HG03565 (cell line): ENCODE results near the gene PACS2.
"Not testable (repeated sequence)": the region's sequence is repeated elsewhere in the genome, so short reads cannot be mapped to it uniquely, and the experiment has no call there.

Source experiments
- ATAC-seq: cut with Tn5 transposase; IDR thresholded peaks from one replicate; pipeline ENCODE4 v1.9.1; 2021; ENCODE audit warnings: mild to moderate bottlenecking, moderate library complexity; ENCODE audit not compliant: unreplicated experiment

Gene PACS2

DNA sequence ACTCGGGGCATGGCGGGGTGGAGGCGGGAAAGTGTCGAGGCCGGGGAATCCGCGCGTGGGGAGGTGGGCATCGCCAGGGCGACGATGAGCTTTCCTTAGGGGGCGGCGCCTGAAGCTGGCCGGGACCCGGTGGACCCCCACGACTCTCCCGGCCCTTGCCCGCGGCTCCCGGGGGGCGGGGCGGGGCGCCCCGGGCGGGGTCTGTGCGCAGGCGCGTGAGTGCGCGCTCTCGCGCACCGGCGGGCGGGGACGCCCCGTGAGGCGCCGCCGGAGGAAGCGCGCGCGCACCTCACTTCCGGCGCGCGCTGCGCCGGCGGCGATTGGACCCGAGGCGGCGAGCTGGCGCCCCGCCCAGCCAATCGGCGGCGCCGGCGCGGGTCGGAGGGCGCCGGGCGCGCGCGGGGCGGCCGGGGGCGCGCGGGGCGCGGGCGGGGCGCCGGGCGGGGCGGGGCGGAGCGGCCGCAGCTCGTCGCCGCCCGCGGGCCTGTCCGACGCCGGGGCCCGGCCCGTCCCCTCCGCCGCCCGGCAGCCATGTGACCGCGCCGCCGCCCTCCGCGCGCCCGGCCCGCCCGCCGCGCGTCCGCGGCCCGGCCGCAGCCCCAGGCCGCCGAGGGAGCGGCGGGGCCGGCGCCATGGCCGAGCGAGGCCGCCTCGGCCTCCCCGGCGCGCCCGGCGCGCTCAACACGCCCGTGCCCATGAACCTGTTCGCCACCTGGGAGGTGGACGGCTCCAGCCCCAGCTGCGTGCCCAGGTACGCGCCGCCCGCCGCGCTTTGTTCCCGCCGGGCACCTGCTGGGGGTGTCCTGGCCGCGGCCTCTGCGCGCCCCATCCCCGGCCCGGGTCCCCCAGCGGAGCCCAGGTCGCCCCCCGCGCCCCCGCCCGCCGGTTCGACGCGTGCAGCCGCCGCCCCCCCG is at the start of gene PACS2:
Gene PACS2, plus strand, starts transcription at position 462 of the 914 bp plus-strand sequence. Its CDS starts 171 bp downstream, at position 633.
- ATAC-seq = peak; percentile 71

DNA sequence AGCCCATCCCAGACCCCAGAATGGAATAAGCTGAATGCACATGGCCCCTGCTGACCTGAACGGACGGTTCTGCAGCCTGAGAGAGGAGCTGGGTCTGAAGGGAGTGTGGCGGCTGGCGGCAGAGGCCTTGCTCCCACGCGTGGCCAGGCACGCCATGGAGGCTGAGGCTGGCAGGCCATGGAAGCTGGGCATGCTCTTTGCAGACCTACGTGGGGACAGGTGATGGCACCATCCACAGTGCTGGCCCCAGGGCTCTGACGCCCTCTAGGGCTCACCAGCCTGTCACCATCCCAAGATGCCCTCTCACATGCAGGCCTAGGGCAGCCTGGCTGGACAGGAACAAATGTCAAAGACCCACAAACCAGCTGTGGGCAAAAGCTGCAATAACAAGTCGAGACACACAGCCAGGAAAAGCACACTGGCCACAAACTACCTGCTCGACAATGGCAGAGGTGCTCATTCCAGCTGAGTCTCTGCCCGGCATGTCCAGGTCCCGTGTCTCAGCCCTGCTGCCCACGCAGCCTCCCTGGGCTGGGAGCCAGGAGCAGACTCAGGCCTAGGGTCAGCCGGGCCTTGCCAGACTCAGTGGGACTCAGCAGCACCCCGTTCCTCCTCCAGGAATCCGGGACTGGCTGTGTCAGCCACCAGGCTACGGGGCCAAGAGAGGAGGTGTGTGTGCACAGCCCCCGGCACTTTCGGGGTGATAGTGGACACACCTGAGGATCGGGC is 46.6 kb upstream of the PACS2 start:
- no peak for ATAC-seq

DNA sequence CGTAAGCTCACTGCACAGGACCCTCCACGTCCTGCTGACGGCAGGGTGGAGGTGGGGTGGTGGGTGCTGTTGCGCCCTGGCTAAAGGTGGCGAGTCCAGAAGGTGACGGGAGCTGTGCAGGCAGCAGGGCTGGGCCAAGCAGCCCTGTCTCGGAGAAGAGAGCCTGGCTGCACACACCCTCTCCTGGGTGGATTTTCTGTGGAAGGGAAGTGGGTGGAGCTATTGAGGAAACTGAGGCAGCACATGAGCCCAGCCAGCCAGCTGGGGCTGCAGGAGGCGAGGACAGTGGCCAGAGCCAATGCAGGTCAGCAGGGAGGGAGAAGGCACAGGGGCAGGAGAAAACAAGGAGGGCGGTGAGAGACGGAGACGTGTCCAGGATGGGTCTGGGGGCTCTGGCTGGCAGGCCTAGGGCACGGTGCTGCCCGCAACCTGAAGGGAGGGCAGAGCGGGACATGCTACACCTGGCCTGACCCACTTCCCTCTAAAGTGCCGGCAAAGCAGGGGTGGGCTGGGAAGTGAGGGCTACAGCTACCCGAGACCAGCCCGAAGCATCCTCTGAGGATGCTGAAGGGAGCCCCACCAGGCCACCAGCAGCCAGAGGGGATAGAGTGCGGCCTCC is 45.7 kb upstream of the PACS2 start:
- ATAC-seq = no peak

DNA sequence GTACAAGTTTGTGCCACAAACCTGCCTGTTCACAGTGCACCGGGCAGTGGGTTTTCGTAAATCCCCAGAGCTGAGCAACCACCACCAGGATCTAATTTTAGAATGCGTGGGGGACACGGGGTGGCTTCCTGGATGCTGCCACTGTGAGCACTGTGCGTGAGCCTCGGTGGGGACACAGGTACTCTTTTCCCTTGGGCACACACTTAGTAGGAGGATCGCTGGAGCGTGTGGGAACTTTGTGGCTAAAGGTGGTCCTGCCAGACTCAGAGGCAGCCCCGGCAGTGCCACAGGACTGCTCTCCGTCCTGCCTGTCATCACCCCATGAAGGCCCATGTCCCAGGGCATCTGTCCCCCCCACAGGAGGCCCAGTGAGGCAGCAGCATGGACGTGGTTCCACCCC is 45.1 kb upstream of the PACS2 start:
- no peak for ATAC-seq

DNA sequence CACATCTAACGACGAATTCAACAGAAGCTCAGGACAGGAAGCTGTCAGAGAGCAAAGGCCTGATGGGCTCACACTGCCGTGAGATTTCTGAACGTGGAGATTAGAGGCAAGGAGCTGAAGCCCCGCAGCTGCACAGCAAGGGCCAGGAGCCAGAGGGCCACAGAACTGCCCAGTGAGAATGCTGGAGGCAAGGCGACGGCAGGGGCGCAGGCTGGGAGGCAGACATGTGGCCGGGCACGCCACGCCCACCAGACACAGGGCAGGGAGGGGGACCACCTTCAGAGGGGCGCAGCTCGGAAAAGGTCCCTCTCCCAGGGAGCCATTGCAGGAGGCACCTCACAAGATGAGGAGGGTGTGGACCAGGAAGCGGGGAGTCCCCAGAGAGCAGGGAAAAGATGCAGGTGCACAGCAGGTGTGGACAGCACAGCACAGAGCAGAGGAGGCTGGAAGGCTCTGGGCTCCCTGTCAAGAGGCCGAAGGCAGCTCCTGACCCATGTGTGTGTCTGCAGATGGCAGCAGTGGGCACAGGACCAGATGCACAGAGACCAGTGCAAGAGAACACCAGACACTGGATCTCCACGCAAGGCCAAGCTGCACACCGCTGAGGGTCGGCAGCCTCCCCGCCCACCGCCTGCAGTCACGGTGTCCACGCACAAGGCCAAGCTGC is 43.2 kb upstream of the PACS2 start:
- ATAC-seq = no peak

DNA sequence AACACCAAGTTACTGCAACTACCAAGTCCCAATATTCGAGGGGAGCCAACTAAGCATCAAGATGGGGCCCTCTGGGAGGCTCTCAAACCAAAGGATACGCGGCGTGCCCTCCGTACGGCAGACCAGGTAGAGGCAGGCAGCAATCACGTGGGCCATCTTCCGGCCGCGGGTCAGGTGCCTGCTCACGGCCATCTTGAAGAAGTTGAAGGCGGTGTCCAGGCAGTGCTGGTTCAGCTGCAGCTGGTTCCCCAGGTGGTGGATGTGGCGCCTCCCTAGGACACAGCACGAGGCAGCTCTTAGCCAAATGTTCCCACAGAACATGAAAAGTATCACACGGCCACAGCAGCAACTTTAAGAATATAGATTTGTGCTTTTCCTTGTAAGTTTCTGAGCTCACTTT is 41.9 kb upstream of the PACS2 start:
- no peak for ATAC-seq

DNA sequence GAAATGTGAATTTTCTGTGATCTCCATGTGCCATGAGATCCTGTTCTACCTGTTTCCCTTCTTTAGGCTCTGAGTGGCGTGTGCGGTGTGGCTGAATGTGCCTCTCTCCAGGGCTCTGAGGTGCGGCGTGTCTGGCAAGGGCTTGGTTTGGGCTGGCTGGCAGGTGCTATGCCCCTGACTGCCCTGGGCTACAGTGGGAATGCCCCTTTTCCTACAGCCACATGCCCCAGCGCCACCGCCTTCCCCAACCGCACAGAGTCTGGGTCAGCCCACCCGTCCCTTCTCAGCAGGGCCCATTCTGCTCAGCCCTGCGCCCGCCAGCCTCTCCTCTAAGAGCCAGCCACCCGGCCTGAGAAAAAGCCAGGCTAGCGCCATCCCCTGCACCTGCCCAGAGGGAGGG is 41.5 kb upstream of the PACS2 start:
- ATAC-seq = no peak

DNA sequence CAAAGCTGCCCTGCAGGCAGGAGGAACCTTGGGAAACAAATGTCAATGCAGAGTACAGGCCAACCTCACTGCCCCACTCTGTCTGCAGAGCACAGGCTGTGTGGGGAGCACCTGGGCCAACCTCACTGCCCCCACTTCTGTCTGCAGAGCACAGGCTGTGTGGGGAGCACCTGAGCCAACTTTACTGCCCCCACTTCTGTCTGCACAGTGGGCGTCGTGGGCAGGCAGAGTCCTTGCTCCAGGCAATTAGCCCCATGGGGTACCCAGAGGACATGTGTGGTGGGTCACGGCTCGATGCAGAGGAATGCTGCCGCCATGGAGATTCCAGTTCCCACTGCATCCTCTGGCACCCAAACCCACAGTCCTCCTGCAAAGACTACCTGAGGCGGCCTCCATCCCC is 39.9 kb upstream of the PACS2 start:
- no peak for ATAC-seq

DNA sequence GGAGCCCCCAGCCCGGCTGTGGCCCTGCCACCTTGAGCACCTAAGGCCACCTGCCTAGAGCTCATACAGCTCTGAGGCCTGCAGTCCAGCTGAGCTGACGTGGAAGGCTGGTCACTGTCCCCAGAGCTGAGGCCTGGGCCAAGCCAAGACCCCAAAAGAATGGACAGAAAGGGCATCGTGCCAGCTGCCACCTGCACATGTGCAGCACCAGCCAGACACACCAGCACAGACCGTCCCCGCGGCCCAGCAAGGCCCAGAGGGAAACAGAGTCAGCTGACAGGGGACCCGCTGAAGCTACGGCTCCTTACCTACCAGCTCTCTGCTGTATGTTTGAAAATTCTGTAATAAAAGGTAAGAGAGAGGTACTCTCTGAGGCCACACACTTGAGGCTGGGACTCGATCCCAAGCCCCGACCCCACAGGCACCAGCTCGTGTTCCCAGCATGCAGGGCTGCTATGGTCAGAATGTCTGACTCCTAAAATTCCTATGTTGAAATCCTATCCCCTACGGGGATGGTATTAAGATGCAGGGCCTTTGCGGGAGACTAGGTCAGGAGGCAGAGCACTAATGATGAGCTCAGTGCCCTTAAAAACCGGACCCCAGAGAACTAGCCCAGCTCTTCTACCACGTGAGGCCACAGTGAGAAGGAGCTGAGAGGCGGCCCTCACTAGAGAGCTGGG is 39.1 kb upstream of the PACS2 start:
- no peak for ATAC-seq

DNA sequence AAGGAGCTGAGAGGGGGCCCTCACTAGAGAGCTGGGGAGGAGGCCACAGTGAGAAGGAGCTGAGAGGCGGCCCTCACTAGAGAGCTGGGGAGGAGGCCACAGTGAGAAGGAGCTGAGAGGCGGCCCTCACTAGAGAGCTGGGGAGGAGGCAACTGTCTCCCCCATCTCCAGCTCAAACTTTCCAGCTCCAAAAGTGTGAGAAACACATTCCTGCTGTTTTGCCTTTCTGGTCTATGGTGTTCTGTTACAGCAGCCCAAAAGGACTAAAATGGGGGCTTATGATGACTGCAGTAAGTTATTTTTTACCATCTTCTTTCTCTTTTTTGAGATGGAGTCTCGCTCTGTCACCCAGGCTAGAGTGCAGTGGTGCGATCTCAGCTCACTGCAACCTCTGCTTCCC is 37.1 kb upstream of the PACS2 start:
- not testable (repeated sequence) for ATAC-seq

DNA sequence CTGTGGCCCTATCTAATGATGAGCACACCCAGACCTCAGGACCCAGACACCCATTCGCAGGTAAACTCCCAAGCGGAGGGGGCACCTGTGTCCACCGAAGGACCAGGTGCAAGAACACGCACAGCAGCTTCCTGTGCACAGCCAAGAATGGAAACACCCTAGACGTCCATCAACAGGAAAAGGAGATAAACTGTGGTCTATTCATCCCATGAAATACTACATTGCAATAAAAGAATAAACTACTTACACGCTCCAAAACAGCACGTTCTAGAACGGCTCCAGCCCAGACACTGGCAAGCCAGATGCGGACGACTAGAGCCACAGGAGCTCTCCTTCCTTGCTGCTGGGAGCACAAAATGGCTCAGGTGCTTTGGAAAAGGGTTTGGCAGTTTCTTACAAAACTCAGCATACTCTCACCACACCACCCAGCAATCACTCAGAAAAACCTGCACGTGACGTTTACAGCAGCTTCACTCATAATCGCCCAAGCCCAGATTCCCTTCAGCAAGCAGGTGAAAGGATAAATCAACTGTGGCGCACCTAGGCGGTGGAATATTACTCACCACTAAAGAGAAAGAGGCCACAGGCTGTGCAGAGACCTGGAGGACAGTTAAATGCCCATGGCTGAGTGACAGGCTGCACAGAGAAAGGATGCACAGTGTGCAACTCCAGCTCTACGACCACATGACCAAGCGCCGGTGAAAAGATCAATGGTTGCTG is 34.7 kb upstream of the PACS2 start:
- no peak for ATAC-seq

DNA sequence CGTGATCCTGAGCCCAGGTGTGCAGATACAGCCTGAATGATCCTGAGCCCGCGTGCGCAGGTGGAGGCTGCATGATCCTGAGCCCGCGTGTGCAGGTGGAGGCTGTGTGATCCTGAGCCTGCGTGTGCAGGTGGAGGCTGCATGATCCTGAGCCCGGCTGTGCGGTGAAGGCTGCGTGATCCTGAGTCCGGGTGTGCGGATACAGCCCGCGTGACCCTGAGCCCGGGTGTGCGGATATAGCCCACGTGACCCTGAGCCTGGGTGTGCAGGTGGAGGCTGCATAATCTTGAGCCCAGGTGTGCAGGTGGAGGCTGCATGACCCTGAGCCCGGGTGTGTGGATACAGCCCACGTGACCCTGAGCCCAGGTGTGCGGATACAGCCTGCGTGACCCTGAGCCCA is 34.0 kb upstream of the PACS2 start:
- ATAC-seq = no peak

DNA sequence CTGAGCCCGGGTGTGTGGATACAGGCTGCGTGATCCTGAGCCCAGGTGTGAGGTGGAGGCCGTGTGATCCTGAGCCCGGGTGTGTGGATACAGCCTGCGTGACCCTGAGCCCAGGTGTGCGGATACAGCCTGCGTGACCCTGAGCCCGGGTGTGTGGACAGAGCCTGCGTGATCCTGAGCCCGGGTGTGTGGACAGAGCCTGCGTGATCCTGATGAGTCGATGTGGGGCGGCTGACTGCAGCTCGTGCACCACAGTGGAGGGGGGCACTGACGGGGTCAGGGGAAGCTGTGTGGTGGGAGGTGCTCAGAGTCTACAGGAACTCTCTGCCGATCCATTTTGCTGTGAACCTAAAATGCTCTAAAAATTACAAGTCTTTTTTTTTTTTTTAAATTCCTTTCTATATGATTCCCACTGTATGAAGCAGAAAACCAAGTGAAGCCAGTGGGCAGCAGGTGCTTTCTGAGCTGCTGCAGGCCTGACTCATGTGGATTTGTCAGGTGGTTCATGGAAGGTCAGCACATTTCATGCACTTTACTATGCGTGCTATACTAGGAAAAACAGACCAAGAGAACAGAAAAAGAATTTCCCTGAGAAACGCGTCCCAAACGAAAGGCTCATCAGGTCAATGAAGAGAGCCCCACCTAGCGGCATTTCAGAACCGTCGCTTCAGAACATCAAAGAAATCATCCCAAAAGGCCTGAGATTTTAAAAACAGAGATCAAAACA is 33.0 kb upstream of the PACS2 start:
- no peak for ATAC-seq

DNA sequence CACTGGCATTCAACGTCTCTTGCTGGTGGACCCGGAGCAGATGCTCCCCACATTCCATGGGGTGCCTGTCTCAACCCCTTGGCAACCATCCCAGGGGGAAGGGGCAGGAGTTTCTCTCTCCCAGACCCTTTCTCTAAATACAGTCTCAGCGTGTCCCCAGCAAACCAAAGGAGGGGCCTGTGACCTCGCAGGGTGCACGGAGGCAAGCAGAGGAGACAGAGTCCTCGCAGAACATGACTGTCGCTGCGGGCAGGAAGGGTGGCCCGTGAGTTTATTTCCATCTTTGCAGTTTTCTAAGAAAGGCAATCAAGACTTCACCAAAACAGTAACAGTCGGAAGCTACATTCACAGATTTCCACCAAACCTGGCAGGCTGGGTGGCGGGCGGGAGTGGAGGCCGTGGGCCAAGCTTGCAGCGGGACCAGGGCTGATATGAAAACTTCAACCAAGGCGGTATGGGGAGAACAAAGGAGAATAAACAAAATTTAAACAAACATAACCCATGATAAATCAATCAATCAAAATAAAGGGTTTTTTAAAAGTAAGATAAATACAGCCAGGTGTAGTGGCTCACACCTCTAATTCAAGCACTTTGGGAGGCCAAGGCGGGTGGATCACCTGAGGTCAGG is 32.3 kb upstream of the PACS2 start:
- ATAC-seq = no peak

DNA sequence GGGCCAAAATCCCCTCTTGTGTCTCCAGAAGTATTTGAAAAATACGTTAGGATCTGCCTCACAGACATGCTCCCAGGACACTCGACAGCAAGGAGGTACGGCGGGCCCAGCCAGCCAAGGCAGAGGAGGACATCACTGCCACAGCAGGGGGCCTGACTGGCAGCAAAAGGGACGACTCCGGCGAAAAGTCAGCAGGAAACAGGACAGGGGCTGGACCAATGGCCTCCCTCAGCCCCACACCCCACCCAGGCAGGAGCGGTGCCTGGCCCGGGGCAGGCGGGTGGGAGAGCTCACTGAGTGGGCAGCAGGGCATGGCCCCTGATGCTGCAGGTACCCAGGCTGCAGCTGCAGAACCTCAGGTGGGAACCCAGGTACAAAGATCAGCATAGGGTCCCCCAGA is 31.5 kb upstream of the PACS2 start:
- no peak for ATAC-seq

DNA sequence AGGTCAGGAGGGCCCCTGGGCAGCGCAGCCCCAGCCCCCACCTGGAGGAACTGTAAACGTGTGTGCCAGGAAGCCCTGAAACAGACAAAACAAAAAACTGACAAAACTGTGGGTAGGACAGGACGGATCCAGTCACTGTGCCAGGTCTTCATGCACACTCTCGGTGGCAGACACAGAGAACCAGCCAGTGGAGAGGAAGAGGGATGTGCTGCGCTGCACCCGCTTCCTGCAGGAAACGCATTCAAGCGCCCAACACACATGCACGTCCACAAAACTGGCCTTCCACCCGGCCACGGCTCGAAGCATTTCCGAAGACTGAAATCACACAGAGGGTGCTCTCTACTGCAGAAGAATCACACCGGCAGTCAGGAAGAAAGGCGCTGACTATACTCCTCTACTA is 30.6 kb upstream of the PACS2 start:
- ATAC-seq = no peak

DNA sequence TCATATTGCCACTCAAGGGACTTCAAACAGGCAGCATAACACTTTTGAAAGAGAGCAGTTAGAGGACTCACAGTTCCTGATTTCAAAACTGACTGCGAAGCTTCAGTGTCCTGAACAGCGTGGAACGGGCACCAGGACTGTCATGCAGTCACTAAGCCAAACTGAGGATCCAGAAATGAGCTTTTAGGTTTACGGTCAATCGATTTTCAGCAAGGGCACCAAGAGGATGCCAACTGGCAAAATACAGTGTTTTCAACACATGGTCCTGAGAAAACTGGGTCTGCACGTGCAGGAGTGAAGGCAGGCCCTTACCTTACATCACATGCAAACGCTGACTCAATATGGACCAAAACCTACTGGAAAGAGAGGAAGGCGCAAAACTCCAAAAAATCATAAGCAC is 29.4 kb upstream of the PACS2 start:
- ATAC-seq = no peak

DNA sequence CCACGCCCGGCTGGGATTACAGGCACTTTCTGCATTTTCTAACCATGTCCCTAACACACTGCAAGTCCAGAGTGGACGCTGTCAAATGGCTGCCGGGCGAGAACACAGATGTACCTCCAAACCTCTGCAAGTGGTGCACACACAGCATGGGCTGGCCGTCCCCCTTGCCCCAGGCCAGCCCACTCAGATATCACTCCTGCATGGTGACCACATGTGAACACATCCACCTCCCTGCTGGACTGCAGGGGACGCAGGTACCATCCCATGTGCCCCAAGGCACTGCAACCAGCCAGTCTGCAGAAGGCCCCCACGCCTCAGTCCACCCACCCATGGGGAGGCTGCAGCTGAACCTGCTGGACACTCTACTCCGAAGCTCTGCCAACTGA is 27.8 kb upstream of the PACS2 start:
- ATAC-seq = no peak
